ENCODE data around the gene TMEM91.

Gene TMEM91

DNA sequence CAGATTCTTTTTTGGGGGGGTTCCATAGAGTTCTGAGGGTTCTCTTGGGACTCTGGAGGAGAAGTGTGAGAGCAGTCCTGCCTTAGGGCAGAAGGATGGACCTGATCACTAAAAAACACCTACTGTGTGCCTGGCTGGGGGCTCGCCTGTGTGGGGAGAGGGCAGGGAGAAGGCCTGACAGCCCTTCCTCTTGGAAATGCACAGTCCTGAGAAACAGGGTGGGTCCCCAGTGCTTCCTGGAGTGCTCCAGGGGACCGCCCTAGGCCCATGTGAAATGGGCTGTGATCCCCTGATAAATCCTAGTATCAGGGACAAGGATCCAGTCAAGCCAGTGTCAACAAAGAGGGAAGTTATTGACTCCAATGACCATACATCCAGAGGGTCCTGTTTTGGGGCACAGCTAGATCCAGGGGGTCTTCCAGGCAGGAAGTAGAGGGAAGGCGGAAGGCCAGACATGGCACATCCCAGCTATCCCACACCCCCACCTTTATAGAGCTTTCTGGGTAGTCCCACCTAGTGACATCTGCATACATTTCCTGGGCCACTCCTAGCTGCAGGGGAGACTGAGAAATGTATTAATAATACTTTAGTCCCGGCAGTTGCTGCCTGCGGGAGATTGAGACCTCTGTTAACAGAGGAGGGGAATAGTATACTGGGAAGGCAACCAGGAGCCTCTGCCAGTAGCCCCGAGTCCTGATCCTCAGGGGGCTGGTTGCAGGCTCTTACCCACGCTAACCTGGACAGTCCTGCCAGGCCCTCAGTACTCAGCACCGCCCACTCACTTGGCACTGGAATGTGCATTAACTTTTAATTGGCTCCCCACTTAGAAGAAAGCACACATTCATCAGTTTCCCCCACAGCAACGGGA lies 35.0 kb downstream of the TMEM91 start:
- no peak for DNase-seq (ENCODE audit: low spot score)

GRCh38 chr19:41411968-41412265 lies 35.6 kb downstream of the TMEM91 start:
- DNase-seq (ENCODE audit: low spot score), result no peak

DNA sequence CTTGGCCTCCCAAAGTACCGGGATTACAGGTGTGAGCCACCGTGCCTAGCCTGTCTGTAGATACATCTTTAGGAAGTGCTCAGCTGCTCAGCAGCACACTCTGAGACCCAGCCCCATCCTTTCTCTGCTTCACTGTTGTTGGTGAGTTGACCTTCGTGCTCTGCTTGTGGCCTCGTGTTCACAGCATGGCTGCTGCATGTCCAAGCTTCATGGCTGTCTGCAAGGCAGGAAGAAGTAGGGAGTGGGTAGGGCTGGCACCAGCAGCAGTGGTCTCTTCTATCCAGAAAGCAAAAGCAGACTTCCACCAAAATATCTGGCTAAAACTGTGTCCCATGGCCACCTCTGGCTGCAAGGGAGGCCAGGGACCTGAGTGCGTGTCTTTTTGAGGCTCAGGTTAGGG lies 36.6 kb downstream of the TMEM91 start:
- DNase-seq (ENCODE audit: low spot score), result no peak

GRCh38 chr19:41413947-41414346 lies 37.6 kb downstream of the TMEM91 start:
- no peak for DNase-seq (ENCODE audit: low spot score)

GRCh38 chr19:41414461-41414860 lies 38.1 kb downstream of the TMEM91 start:
- DNase-seq (ENCODE audit: low spot score), result no peak

DNA sequence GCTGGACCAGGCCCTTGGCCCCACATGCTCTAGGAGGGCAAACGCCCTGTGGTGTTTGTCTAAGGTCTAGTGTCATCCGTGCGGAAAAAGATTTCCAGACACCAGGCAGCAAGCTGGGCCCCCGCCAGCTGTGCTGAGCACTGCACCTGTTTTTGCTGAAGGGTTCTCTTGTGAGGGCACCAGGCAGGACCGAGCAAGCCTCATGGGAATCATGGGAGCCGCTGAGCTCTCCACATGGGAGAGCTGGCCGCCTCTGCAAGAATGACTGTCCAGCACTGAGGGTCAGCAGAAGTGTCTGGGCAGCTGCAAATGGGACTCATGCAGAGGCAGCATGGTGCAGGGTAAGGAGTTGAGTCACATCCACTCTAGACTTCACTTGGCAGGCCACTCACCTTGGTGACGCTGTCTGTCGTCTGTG lies 38.8 kb downstream of the TMEM91 start:
- no peak for DNase-seq (ENCODE audit: low spot score)

- no peak for DNase-seq (ENCODE audit: low spot score)
Measured at GRCh38 chr19:41416194-41416674, 39.9 kb downstream of the TMEM91 start.

DNA sequence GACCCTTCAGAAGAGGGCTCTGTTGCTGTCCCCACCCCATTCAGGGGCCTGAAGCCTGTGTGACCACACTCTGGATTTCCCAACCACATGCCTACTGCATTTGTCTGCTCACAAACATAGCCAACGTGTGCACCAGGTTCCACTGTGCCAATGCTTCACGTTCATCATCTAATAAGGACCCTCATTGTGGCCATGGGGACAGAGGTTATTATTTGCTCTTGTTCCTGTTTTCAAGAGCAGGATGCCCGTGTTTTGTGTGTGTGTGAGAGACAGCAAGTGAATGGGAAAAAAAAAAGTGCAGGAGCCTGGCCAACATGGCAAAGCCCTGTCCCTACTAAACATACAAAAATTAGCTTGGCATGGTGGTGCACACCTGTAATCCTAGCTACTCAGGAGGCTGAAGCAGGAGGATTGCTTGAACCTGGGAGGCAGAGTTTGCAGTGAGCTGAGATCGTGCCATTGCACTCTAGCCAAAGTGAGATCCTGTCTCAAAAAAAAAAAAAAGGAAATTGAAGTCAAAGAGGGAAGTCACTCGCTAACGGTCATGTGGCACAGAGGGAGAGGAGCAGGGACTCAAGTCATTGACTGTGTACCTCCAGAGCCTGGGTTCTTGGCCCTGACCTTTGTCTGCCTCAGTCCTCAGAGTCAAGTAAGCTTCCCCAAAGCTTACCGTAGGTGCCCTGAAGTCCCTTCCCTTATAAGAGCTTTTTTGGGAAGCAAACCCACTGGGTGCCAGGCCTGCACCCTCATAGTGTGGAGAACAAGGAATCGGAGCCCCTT lies 44.0 kb downstream of the TMEM91 start:
- DNase-seq (ENCODE audit: low spot score), result no peak

- DNase-seq (ENCODE audit: low spot score), result no peak
Measured at GRCh38 chr19:41421314-41421713, 45.0 kb downstream of the TMEM91 start.

- DNase-seq (ENCODE audit: low spot score), result no peak
Measured at GRCh38 chr19:41421973-41422372, 45.6 kb downstream of the TMEM91 start.

DNA sequence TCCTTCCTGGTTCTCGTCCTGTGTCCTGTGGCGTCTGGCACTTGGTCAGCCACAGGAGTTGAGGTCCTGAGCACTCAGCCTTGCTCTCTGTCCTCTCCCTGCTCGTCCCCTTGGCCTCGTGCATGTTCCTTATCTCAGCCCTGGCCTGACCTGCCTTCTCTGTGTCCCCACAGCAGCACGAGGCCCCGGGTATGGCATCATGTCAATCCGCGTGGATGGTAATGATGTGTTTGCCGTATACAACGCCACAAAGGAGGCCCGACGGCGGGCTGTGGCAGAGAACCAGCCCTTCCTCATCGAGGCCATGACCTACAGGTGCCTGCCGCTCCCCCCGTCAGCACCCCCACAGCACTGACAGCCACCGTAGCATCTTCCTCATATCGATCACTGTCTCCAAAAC lies 46.1 kb downstream of the TMEM91 start:
- DNase-seq (ENCODE audit: low spot score), result no peak

DNA sequence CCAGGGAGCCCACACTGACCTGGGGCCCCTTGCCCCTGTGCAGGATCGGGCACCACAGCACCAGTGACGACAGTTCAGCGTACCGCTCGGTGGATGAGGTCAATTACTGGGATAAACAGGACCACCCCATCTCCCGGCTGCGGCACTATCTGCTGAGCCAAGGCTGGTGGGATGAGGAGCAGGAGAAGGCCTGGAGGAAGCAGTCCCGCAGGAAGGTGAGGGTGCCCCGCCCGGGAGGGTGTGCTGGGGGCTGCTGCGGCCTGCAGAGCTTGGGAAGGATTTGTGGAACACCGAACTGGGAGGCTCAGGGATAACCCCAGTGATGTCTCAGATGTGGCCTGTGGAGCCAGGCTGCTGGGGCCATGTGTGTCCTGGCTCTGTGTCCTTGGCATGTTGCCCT lies 46.6 kb downstream of the TMEM91 start:
- DNase-seq (ENCODE audit: low spot score), result no peak

GRCh38 chr19:41424335-41425173 lies 48.2 kb downstream of the TMEM91 start:
- no peak for DNase-seq (ENCODE audit: low spot score)

DNA sequence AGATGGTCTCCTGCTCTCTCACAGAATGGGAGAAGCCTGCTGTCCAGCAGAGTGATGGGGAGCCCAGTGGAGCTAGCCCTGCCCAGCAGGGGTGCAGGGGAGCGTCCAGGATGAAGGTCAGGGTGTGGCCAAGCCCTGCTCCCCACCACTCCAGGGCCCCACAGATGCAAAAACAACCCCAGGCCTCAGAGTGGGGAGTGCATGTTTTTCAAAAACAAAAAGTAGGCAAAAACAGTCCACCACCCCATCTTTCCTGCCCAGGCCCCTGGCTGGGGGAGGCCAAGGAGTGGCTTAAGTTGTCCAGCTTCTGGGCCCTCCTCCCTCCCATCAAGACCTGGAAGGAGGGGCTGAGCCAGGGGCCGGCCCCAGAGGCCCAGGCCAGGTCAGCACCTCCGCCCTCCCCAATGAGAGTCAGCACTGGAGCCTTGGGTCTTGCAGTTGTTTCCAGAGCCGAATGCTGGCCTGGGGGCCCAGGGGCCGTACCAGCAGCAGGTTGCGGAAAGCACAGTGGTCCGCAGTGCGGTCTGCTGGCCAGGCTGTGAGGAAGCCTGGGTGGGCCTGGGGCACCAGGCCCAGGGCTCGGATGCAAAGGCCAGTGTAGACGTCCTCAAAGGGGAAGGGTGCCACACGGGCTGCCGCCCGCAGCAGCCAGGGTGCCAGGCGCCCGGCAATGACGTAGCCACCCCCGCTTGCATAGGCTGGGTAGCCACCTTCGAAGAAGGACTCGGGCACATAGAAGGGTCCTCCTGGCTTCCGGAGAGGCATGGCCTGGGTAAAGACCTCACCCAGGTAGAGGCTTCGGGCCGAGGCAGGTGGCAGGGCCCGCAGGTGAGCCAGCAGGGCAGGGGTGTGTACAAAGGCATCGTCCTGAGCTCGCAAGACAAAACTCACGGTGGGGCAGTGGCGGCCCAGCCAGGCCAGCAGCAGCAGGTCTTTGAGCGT lies 49.1 kb downstream of the TMEM91 start:
- no peak for DNase-seq (ENCODE audit: low spot score)

DNA sequence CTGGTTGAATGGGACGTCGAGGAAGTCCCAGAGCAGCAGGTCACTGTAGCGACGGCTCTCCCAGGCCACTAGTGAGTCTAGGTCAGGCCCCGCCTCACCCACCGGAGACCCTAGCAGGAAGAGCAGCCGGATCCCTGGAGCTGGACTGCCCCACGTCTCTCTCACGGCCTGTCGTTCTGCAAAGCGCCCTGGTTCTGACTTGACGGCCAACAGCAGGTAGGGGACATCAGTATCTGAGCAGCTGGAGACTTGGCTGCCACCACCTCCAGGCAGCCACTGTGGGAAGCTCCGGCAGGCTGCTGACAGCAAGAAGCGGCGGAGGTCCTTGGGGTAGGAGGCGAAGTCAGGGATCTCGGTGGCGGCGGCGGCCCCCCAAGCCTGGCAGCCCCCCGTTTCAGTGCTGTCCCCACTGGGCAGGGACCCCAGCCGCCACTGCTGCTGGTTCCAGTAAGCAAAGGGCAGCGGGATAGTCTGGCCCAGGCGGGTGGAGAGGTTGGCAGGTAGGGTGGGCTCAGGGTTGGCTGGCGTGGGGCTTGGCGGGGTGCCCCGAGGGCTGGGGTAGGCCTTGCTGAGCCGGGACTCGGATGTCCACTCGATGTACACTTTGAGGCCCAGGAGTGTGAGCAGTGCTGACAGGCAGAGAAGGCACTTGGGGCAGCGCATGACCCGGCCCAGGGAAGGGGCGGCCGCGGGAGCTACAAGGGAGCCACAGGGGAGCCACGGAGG lies 49.9 kb downstream of the TMEM91 start:
- DNase-seq (ENCODE audit: low spot score), result no peak

DNA sequence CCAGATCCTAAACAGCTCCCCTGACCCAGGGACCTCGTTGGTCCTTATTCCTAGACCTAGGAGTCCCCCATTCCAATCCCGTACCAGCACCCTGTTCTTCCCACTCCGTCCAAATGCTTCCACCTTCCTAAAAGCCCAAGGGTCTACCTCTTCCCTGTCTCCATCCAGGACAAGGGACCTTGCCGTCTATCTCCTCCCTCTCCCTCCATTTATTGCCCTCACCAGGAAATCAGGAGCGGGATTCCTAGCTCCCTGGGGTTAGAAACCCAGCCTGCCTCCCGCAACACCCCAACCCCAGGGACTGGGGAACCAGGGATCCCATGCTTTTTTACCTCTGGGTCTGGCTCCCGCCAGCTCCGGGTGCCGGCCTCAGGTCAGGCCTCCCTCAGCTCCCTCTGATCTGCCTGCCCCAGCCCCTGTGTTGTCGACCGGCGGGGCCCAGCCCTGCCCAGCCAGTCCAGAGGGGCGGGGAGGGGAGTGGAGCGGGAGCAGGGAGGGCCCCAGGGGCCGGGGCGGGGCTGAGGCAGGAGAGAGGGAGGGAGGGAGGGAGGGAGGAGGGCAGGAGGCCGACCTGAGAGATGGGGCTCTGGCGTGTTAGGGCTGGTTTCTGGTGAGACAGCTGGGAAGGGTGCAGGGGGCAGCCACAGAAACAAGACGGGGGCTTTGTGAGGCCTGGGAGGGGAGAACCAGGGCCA lies 50.8 kb downstream of the TMEM91 start, which contains the start of gene B3GNT8:
Gene B3GNT8, minus strand, starts transcription at position 423 of the 695 bp plus-strand sequence. CDS start 596 bp downstream, outside the sequence.
- DNase-seq (ENCODE audit: low spot score), result no peak

DNA sequence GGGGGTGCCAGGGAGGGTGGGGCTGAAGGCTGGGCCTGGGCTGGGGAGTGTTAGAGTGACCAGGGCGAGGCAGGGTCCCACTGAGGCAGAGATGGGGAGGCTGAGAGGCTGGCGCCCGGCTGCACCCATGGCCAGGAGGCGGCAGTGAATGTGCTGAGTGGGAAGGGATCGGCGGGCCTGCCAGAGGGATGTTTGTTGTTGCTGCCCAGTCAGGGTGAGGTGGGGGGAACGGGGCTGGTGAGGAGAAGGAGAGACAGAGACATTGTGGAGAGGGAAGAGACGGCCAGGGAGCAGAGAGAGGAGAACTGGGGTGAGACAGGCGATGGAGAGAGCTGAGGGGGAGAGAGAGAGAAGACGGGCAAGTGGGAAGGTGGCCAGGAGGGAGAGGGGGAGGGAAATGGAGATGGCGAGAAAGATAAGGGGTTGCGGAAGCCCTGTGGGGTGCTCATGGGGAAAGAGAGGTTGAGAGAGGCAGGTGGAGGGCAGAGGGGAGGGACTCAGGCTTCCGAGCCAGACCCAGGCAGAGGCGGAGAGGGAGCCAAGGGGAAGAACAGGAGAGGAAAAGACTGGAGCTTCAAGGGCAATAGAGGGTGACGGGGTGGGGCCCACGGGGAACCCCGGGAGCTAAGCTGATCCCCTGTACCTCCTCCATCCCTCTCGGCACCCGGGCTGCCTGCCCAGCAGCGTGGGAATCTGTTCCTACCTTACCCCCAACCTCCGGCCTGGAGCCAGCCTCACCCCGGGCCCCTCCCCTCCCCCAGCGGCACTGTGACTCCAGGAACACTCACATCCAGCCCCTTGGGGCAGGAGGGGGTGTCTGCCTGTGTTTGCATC lies 51.5 kb downstream of the TMEM91 start:
- no peak for DNase-seq (ENCODE audit: low spot score)

DNA sequence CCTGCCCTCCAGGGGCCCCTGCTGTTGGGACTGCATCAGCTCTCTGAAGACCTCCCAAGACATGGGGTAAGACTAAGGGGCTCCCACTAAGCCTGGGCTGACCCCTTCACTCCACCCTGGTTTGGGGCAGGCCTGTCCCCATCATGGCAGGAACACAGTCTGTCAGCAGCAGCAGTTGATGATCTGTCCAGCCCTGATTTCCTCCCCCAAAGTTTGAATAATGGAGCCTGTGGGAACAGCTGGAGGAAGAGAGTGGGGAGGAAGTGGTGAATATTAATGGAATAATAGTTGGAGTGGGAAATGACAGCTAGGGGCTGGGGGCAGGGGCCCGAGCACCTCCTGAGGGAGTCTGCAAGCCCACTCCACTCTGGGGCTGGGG lies 52.1 kb downstream of the TMEM91 start:
- DNase-seq (ENCODE audit: low spot score), result no peak

- no peak for DNase-seq (ENCODE audit: low spot score)
Measured at GRCh38 chr19:41430922-41431321, 54.6 kb downstream of the TMEM91 start.

Data from germinal center (tissue), 1 donor.